GM12865 (cell line): Measurements from ENCODE around the gene LMTK2.

Experiments used
- DNase-seq: peaks from one replicate; pipeline ENCODE4 v3.0.0; 2010; ENCODE audit warnings: low read depth
- H3K4me3 ChIP-seq: 2 replicates; pipeline ENCODE4 v1.5.1; 2011; ENCODE audit warnings: mild to moderate bottlenecking, low read depth, low read length, control low read depth
- TF ChIP-seq, protein P1 (sequence below): IDR thresholded peaks from 2 replicates; pipeline ENCODE4 v1.5.1; 2011; ENCODE audit warnings: low read length, control low read depth, low read depth, inconsistent platforms; ENCODE audit not compliant: insufficient read depth; ENCODE audit errors: missing control alignments

Gene LMTK2

DNA sequence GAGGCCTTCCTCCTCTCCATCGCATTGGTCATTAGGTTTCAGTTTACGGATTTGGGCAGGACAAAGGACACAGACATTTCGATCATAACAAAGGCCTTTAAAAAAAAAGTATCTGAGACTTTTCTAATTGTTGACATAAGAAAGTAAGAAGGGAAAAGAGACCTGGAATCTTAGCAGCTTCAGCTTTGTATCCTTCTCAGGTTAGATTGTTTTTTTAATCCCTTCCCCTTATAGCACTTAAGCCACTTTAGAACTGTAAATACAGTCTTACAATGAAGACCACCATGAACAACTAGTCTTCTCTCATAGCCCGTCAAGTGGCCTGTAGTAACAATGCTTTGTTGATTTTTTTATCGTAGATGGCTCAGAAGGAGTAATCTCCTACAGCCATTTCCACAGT lies 45.2 kb downstream of the LMTK2 start:
- TF ChIP-seq, protein P1, sequence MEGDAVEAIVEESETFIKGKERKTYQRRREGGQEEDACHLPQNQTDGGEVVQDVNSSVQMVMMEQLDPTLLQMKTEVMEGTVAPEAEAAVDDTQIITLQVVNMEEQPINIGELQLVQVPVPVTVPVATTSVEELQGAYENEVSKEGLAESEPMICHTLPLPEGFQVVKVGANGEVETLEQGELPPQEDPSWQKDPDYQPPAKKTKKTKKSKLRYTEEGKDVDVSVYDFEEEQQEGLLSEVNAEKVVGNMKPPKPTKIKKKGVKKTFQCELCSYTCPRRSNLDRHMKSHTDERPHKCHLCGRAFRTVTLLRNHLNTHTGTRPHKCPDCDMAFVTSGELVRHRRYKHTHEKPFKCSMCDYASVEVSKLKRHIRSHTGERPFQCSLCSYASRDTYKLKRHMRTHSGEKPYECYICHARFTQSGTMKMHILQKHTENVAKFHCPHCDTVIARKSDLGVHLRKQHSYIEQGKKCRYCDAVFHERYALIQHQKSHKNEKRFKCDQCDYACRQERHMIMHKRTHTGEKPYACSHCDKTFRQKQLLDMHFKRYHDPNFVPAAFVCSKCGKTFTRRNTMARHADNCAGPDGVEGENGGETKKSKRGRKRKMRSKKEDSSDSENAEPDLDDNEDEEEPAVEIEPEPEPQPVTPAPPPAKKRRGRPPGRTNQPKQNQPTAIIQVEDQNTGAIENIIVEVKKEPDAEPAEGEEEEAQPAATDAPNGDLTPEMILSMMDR: no peak
- DNase-seq: no peak
- no peak overlapping the region for H3K4me3 ChIP-seq

DNA sequence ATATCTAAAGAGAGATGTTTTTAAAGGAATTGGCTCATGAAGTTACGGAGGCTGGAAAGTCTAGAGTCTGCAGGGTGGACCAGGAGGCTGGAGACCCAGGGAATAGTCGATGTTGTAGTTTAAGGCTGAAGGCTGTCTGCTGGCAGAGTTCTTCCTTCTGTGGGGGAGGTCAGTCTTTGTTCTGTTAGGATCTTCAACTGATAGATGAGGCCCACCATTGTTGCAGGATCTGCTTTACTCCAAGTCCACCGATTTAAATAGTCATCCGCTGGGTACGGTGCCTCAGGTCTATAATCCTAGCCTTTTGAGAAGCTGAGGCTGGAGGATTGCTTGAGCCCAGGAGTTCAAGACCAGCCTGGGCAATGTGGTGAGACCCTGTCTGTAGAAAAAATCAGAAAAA lies 50.0 kb downstream of the LMTK2 start:
- DNase-seq: no peak
- no peak overlapping the region for H3K4me3 ChIP-seq
- TF ChIP-seq, protein P1: no peak

DNA sequence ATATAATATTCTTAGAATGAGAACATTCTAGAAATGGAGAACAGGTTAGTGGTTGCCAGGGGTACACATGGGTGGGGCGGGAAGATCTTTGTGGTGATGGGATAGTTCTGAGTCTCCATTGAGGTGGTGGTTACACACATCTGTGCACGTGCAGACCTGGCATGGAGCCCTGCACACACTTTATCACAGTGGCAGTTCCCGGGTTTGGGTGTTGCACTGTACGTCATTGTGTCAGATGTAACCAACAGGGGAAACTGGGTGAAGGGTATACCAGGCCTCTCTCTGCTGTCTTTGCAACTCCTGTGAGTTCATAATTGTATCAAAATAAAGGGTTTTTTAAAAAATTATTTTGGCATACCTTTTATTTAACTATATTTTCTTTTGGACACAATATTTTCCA lies 51.1 kb downstream of the LMTK2 start:
- H3K4me3 ChIP-seq: no peak overlapping the region
- TF ChIP-seq, protein P1: no peak
- DNase-seq: no peak

DNA sequence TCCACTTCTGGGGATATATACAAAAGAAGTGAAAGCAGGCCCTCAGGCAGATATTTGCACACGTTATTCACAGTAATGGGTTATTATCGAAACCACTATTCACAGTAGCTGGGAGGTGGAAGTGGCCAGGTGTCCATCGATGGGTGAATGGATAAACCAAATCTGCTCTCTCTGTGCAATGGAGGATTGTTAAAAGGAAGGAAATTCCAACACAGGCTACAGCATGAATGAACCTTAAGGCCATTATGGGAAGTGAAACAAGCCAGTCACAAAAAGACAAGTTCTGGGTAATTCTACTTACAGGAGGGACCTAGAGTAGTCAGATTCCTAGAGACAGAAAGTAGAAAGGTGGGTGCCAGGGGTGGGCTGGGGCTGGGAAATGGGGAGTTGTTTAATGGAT lies 56.1 kb downstream of the LMTK2 start:
- TF ChIP-seq, protein P1: no peak
- peak; percentile 15 for DNase-seq
- no peak overlapping the region for H3K4me3 ChIP-seq

DNA sequence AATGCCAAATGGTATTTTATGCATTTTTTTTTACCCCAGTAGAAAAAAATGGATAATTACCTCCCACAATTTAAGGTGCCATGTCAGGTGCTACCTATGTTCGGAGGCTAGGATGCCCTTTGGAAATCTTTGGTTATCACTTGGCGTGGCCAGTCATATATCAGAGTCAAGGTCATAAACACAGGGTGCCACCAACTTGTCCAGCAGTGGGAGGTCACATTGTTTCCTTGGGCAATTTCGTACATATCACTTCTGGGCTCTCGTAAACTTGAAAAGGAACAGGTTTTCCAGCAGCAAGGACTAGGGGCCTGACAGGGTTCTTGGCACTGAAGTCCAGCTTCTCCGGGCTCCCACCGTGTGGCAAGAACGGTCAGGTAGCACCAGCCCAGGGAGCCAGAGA lies 56.6 kb downstream of the LMTK2 start:
- DNase-seq: no peak
- no peak overlapping the region for H3K4me3 ChIP-seq
- TF ChIP-seq, protein P1: no peak

DNA sequence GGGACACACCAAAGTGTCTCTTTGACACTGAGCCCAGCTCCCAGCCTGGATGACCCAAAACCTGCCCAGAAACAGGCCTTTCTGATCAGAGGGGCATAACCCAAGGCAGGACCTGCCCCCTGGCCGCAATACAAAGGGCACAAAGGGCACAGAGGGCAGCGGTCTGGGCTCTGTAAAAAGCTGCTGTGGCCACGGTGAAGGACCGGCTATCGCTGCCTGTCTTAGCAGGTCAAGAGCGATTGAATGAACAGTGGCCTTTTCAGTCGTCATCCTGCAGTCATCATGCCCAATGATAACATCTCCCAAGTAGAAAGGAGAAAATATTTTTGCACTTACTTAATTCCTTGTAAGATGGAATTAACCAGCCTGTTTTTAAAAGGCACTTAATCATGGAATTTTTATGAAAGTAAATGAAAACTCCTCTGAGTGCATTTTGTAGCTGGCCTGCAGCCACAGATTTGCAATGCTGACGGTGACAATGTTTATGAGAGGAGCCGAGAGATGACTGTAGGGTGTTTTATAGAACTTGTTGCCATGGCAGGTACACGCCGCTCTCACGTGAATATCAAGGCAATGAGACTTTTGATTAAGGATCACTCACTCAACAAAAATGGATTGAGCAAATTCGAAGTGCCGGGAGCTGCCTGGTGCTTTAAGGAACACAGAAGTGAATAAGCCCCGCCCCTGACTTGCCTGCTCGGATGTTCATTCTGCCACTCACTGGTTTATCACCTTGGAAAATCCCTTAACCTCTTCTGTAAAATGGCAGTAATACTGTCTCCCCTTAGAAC lies 57.2 kb downstream of the LMTK2 start:
- TF ChIP-seq, protein P1: no peak
- DNase-seq: no peak
- H3K4me3 ChIP-seq: no peak overlapping the region

DNA sequence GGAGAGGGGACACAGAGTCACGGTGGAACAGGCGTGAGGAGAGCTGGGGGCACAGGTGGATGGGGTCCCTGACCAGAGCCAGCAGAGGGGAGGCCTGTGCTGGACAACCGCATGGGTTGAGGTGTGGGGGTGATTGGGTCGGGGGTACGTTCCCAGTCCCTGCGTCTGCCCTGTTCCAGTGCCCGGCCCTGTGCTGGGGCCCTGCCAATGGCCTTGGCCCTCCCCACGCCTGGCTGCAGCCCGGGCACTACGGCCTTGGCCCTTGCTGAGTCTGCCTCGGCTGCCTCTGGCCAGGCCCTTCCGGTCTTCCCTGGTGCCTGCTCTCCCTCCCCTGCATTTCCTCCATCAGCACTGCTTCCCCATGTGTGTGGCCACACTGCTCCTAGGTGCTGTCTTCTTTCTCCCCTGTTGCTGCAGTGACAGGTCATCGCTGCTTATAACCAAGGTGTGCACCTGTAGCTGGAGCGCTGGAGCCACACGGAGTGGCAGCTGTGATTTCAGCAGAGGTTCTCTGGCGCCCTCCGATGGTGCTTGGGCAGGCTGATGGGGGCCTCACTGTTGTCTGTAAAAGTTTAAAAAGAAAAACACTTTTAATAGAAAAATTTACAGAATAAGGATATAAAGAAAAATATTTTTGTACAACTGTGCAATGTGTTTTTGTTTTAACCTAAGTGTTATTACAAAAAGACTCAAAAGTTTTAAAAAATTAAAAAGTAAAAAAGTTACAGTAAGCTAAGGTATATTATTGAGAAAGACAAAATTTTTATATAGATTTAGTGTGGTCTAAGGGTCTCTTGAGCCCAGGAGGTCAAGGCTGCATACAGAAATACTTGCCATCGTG lies 59.4 kb downstream of the LMTK2 start:
- H3K4me3 ChIP-seq: no peak overlapping the region
- TF ChIP-seq, protein P1: peak; percentile 57
- peak; percentile 60 for DNase-seq
